SJSA1 (cell line): ENCODE results near the gene TMEM52B. TPM values are rescaled to one million over a fixed set of nuclear protein-coding genes. Genes with fewer than 3 reads are reported as not detected.
"Not testable (repeated sequence)": the region's sequence is repeated elsewhere in the genome, so short reads cannot be mapped to it uniquely, and the experiment has no call there.

Source experiments
- DNase-seq, 2 experiments: peaks; one replicate each; pipeline ENCODE4 v3.0.0-alpha.2; 2015 to 2020; ENCODE audit warnings: low spot score in 2 of 2, low read depth in 1 of 2
- H3K27ac ChIP-seq: fragments of 250-450 bp; sonication (Bioruptor Pico); 2 replicates; pipeline ENCODE4 v1.5.1; 2020; ENCODE audit warnings: mild to moderate bottlenecking, moderate library complexity
- H3K27me3 ChIP-seq: fragments of 250-450 bp; sonication (Bioruptor Pico); replicated peaks from 2 replicates; pipeline ENCODE4 v1.5.1; 2020; ENCODE audit warnings: mild to moderate bottlenecking, moderate library complexity
- H3K36me3 ChIP-seq: fragments of 250-450 bp; sonication (Bioruptor Pico); 2 replicates; pipeline ENCODE4 v1.5.1; 2020; ENCODE audit warnings: mild to moderate bottlenecking
- H3K4me1 ChIP-seq: fragments of 250-450 bp; sonication (Bioruptor Pico); replicated peaks from 2 replicates; pipeline ENCODE4 v1.6.1; 2021; ENCODE audit warnings: mild to moderate bottlenecking
- H3K4me3 ChIP-seq: fragments of 250-450 bp; sonication (Bioruptor Pico); 2 replicates; pipeline ENCODE4 v1.5.1; 2020; ENCODE audit warnings: mild to moderate bottlenecking
- H3K9me3 ChIP-seq: fragments of 250-450 bp; sonication (Bioruptor Pico); replicated peaks from 2 replicates; pipeline ENCODE4 v1.5.1; 2020; ENCODE audit warnings: mild to moderate bottlenecking
- total RNA-seq: library from RNA; depleted of rRNA; stranded (reverse); fragments of >200 nt; shearing (Covaris generic); gene quantifications from 2 replicates; pipeline ENCODE4 v1.2.3, GENCODE V29; 2014

TMEM52B gene
- total RNA-seq, 1 experiment from 2014 or later = 1.1 TPM

GRCh38 chr12:10210225-10210624 is 31.4 kb downstream of the TMEM52B start:
- Histone ChIP-seq H3K9me3 (no peaks in the 10 kb centered on the region), H3K4me3 (no peak overlapping the region), H3K36me3 (no peaks in the 10 kb centered on the region), H3K4me1 (peaks cover 27% of the 10 kb centered on the region), H3K27ac (no peak overlapping the region), H3K27me3 (no peaks in the 10 kb centered on the region)
- no peak for DNase-seq

DNA sequence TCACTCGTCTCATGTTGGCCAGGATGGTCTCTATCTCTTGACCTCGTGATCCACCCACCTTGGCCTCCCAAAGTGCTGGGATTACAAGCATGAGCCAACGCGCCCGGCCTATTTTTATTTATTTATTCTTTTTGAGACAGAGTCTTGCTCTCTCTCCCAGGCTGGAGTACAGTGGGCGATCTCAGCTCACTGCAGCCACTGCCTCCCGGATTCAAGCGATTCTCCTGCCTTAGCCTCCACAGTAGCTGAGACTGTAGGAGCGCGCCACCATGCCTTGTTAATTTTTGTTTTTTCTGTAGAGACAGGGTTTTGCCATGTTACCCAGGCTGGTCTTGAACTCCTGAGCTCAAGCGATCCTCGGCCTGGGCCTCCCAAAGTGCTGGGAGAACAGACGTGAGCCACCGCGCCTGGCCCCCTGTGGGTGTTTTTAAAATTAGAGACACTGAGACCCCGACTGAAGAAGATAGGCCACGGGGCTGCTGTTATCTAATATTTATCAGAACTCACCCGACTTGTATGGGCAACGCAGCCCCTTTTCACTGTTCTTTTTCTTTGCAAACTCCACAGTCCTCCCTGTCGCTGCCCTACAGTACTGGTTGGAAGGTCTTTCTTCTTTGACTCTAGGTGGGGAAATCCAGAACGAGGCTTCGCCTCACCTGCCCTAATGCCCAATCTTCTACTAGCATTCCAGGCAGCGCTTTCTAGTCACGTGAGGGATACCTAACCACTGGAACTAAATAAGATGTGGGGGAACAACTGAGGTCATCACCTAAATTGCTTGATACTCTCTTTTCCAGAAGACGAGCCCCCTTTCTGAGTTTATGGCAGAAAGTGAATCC is 32.5 kb downstream of the TMEM52B start:
- Histone ChIP-seq H3K27me3 (no peaks in the 10 kb centered on the region), H3K36me3 (no peaks in the 10 kb centered on the region), H3K4me3 (no peak overlapping the region), H3K27ac (peak overlapping the region; percentile 97), H3K9me3 (no peaks in the 10 kb centered on the region), H3K4me1 (peaks cover 19% of the 10 kb centered on the region)
- no peak for DNase-seq

GRCh38 chr12:10211940-10212738 is 33.3 kb downstream of the TMEM52B start:
- peaks cover 14% of the 10 kb centered on the region; the same call in 1 of the 2 replicates for H3K4me1 ChIP-seq
- H3K4me3 ChIP-seq = peak overlapping the region; percentile 69
- DNase-seq = peak; percentile 97 to 98
- H3K27ac ChIP-seq = peak overlapping the region; percentile 97
- H3K27me3 ChIP-seq = no peaks in the 10 kb centered on the region
- H3K36me3 ChIP-seq = no peaks in the 10 kb centered on the region
- H3K9me3 ChIP-seq = no peaks in the 10 kb centered on the region

DNA sequence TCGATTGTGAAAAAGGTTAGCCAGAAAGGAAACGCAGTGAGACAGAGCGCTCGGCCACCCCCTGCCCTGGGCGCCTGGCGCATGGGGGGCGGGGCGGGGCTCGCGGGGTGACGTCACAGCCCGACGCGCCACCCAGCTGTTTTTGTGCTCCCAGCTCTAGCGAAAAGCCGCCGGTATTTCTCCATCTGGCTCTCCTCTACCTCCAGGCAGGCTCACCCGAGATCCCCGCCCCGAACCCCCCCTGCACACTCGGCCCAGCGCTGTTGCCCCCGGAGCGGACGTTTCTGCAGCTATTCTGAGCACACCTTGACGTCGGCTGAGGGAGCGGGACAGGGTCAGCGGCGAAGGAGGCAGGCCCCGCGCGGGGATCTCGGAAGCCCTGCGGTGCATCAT is 33.9 kb downstream of the TMEM52B start, which contains the start of gene GABARAPL1:
Gene GABARAPL1, plus strand, starts transcription at position 139 of the 393 bp plus-strand sequence. Its CDS starts 253 bp downstream, at position 392.
- Histone ChIP-seq H3K9me3 (no peaks in the 10 kb centered on the region), H3K36me3 (peaks cover 4% of the 10 kb centered on the region; the same call in 1 of the 2 replicates), H3K4me1 (peaks cover 14% of the 10 kb centered on the region; the same call in 1 of the 2 replicates), H3K27ac (peak within 1 kb of the TSS; percentile 97), H3K4me3 (peak within 1 kb of the TSS; percentile 69), H3K27me3 (no peaks in the 10 kb centered on the region)
- peak in 1 of 2 experiments; percentile 81 for DNase-seq

GRCh38 chr12:10213168-10214135 is 34.6 kb downstream of the TMEM52B start:
- peak overlapping the region; percentile 97 for H3K27ac ChIP-seq
- peak; percentile 71 to 74 for DNase-seq
- H3K9me3 ChIP-seq = no peaks in the 10 kb centered on the region
- no peaks in the 10 kb centered on the region for H3K27me3 ChIP-seq
- peak overlapping the region; percentile 69 for H3K4me3 ChIP-seq
- H3K4me1 ChIP-seq = peaks cover 14% of the 10 kb centered on the region; the same call in 1 of the 2 replicates
- H3K36me3 ChIP-seq = peaks cover 10% of the 10 kb centered on the region; the same call in 1 of the 2 replicates

- H3K27me3 ChIP-seq = no peaks in the 10 kb centered on the region
- H3K27ac ChIP-seq = peak overlapping the region; percentile 97
- DNase-seq = peak in 1 of 2 experiments; percentile 58
- H3K4me3 ChIP-seq = peak overlapping the region; percentile 69
- no peaks in the 10 kb centered on the region for H3K9me3 ChIP-seq
- peaks cover 14% of the 10 kb centered on the region; the same call in 1 of the 2 replicates for H3K4me1 ChIP-seq
- H3K36me3 ChIP-seq = peaks cover 11% of the 10 kb centered on the region; the same call in 1 of the 2 replicates
Measured at GRCh38 chr12:10214136-10214894, 35.5 kb downstream of the TMEM52B start.

- Histone ChIP-seq H3K27me3 (no peaks in the 10 kb centered on the region), H3K4me3 (peak overlapping the region; percentile 69), H3K9me3 (no peaks in the 10 kb centered on the region), H3K36me3 (peaks cover 16% of the 10 kb centered on the region; the same call in 1 of the 2 replicates), H3K4me1 (peaks cover 14% of the 10 kb centered on the region; the same call in 1 of the 2 replicates), H3K27ac (peak overlapping the region; percentile 97)
- DNase-seq = no peak
Measured at GRCh38 chr12:10214895-10215267, 36.0 kb downstream of the TMEM52B start.

GRCh38 chr12:10215436-10215835 is 36.6 kb downstream of the TMEM52B start:
- no peaks in the 10 kb centered on the region for H3K27me3 ChIP-seq
- H3K36me3 ChIP-seq = peaks cover 22% of the 10 kb centered on the region
- no peak overlapping the region for H3K27ac ChIP-seq
- no peak for DNase-seq
- H3K4me3 ChIP-seq = no peak overlapping the region
- H3K4me1 ChIP-seq = peaks cover 14% of the 10 kb centered on the region; the same call in 1 of the 2 replicates
- H3K9me3 ChIP-seq = no peaks in the 10 kb centered on the region

DNA sequence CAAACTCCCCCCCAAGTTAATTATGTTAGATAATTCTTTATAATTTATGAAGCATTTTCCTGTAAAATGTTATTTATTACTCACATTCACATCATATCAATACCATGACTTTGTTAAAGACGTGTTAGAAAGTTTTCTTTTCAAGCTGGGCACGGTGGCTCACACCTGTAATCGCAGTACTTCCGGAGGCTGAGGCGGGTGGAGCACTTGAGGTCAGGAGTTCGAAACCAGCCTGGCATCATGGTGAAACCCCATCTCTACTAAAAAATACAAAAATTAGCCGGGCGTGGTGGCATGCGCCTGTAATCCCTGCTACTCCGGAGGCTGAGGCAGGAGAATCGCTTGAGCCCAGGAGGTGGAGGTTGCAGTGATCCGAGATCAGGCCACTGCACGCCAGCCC is 37.1 kb downstream of the TMEM52B start:
- not testable (repeated sequence) for H3K4me3 ChIP-seq, H3K9me3 ChIP-seq, DNase-seq, H3K27ac ChIP-seq, H3K27me3 ChIP-seq
- H3K36me3 ChIP-seq = peaks cover 27% of the 10 kb centered on the region
- peaks cover 14% of the 10 kb centered on the region; the same call in 1 of the 2 replicates for H3K4me1 ChIP-seq

GRCh38 chr12:10218021-10218420 is 39.2 kb downstream of the TMEM52B start:
- H3K4me3 ChIP-seq = no peak overlapping the region
- peaks cover 46% of the 10 kb centered on the region for H3K36me3 ChIP-seq
- no peaks in the 10 kb centered on the region for H3K9me3 ChIP-seq
- DNase-seq = no peak
- peaks cover 14% of the 10 kb centered on the region; the same call in 1 of the 2 replicates for H3K4me1 ChIP-seq
- no peak overlapping the region for H3K27ac ChIP-seq
- no peaks in the 10 kb centered on the region for H3K27me3 ChIP-seq

- Histone ChIP-seq H3K4me3 (no peak overlapping the region), H3K36me3 (peaks cover 60% of the 10 kb centered on the region), H3K4me1 (no peaks in the 10 kb centered on the region), H3K27ac (no peak overlapping the region), H3K9me3 (no peaks in the 10 kb centered on the region), H3K27me3 (no peaks in the 10 kb centered on the region)
- DNase-seq = no peak
Measured at GRCh38 chr12:10220398-10221077, 41.7 kb downstream of the TMEM52B start.

DNA sequence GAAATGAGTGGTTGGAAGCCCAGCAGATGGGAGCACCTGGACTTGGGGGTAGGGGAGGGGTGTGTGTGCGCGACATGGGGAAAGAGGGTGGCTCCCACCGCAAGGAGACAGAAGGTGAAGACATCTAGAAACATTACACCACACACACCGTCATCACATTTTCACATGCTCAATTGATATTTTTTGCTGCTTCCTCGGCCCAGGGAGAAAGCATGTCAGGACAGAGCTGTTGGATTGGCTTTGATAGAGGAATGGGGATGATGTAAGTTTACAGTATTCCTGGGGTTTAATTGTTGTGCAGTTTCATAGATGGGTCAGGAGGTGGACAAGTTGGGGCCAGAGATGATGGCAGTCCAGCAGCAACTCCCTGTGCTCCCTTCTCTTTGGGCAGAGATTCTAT is 43.0 kb downstream of the TMEM52B start:
- H3K36me3 ChIP-seq = peaks cover 60% of the 10 kb centered on the region
- no peaks in the 10 kb centered on the region for H3K9me3 ChIP-seq
- DNase-seq = no peak
- no peak overlapping the region for H3K27ac ChIP-seq
- no peaks in the 10 kb centered on the region for H3K27me3 ChIP-seq
- H3K4me1 ChIP-seq = no peaks in the 10 kb centered on the region
- no peak overlapping the region for H3K4me3 ChIP-seq
